HG03108 (cell line): ENCODE data around the gene IFIT3.
"Not testable (repeated sequence)": the region's sequence is repeated elsewhere in the genome, so short reads cannot be mapped to it uniquely, and the experiment has no call there.

ENCODE experiments used
- ATAC-seq: cut with Tn5 transposase; IDR thresholded peaks from one replicate; pipeline ENCODE4 v1.9.1; 2021; ENCODE audit warnings: moderate library complexity; ENCODE audit not compliant: unreplicated experiment

IFIT3 gene

DNA sequence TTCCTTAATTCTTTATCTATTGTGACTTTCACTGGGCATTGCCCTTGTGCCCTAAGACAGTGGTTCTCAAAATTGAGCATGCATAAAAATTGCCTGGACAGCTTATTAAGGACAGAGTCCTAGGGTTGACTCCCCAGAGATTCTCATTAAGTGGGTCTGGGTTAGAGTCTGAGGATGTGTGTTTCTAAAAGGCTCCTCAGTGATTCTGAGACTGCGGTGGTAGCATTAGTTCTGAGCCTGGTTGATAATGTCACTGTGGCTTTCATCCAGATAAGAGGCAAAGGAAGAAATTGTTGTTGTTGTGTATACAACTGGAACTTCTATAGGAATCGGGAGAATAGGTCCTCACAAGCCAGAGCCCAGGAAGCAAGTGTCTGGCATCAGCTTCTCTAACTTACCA is 24.6 kb upstream of the IFIT3 start:
- no peak for ATAC-seq

DNA sequence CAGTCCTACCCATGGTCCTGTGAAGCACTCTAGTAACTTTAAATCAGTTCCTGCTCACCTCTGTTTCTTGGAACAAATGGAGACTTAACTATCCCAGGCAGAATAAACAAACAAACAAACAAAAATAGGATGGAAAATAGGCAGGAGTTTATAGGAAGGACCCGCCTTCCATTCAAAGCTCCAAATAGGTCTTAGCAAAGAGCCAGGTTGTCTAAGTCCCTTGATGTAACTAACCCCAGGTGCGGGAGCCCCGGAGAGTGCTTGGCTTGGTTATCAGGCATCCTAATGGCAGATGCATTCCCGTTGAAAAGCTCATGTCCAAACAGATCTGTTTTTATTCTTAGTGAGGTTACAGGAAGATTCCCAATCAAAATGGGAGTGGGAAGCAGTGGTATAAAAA is 23.8 kb upstream of the IFIT3 start:
- no peak for ATAC-seq

DNA sequence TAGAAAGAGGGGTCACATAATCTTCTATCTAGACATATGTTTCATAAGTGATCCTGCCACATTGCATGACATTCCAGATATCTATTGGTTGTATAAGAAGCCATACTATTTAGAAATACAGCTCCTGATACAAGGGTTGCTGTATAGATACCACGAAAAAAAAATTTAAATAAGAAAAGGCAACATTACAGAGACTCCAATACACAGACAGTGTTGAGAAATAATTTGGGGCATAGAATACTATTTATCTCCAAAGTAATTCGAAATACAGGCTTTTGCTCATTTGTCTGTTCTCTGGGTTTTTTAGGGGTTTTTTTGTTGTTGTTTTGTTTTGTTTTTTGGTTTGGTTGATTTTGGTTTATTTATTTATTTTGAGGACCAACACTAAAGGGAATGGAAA is 23.4 kb upstream of the IFIT3 start:
- ATAC-seq: no peak

DNA sequence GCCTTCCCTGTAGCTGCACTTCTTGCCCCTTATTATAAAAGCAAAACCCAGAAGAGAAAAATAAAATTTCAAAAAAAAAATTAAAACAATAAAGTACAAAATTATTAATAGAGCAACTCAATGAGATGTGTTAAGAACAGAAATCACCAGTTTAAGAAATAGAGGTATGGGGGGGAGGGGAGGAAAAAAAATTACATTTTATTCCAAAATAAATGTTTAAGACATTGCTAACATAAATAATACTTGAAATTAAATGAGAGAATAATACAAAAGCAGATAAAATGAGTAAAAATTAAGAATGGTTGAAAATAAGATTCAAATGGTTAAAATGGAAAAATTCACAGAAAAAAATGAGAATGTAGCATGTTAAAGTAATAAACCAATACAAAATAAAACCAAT is 22.9 kb upstream of the IFIT3 start:
- no peak for ATAC-seq

DNA sequence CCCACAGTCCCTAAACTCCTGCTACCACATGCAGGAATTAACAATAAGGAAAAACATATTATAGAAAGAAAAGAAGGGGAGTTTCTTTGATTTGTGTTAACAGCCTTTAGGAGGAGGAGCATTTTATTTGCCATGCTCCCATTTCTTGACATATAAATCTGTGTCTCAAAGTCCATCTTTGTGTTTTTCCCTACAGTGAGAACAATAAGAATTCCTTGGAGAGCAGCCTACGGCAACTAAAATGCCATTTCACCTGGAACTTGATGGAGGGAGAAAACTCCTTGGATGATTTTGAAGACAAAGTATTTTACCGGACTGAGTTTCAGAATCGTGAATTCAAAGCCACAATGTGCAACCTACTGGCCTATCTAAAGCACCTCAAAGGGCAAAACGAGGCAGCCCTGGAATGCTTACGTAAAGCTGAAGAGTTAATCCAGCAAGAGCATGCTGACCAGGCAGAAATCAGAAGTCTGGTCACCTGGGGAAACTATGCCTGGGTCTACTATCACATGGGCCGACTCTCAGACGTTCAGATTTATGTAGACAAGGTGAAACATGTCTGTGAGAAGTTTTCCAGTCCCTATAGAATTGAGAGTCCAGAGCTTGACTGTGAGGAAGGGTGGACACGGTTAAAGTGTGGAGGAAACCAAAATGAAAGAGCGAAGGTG is 21.9 kb upstream of the IFIT3 start:
- ATAC-seq: no peak

DNA sequence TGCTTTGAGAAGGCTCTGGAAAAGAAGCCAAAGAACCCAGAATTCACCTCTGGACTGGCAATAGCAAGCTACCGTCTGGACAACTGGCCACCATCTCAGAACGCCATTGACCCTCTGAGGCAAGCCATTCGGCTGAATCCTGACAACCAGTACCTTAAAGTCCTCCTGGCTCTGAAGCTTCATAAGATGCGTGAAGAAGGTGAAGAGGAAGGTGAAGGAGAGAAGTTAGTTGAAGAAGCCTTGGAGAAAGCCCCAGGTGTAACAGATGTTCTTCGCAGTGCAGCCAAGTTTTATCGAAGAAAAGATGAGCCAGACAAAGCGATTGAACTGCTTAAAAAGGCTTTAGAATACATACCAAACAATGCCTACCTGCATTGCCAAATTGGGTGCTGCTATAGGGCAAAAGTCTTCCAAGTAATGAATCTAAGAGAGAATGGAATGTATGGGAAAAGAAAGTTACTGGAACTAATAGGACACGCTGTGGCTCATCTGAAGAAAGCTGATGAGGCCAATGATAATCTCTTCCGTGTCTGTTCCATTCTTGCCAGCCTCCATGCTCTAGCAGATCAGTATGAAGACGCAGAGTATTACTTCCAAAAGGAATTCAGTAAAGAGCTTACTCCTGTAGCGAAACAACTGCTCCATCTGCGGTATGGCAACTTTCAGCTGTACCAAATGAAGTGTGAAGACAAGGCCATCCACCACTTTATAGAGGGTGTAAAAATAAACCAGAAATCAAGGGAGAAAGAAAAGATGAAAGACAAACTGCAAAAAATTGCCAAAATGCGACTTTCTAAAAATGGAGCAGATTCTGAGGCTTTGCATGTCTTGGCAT is 21.1 kb upstream of the IFIT3 start:
- no peak for ATAC-seq

DNA sequence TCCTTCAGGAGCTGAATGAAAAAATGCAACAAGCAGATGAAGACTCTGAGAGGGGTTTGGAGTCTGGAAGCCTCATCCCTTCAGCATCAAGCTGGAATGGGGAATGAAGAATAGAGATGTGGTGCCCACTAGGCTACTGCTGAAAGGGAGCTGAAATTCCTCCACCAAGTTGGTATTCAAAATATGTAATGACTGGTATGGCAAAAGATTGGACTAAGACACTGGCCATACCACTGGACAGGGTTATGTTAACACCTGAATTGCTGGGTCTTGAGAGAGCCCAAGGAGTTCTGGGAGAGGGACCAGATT is 20.6 kb upstream of the IFIT3 start:
- no peak for ATAC-seq

DNA sequence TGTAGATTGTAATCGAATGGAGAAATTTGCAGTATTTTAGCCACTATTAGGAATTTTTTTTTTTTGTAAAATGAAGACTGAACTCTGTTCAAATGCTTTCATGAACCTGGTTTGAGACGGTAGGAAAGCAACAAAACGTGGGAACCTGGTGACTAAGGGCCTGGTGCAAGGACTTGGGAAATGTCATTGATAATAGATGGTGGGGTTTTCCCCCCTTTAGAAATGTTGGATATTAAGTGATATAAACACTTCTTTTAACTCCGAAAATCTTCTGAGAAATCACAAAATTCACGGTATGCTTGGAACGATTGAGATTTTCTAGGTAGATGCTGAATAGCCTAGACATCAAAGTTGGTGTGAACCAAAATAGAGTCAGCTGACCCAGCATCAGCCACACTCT is 19.5 kb upstream of the IFIT3 start:
- ATAC-seq: no peak

DNA sequence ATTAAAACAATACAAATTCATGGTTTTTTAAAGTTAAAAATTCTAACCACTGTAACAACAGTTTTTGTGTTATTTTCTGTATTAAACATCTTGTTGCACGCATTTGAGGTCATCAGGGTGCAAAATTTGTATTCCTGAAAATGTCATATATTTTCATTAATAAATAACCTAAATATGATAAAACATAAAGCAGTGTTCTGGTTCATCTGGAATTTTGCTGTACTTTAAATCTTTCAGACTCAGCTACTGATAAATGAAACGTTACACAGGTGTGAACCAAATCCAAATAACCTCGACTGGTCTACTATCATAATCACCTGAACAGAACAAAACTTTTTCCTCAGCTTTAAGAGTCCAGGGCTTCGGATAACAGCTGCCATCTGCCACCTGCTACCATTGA is 19.1 kb upstream of the IFIT3 start:
- no peak for ATAC-seq

DNA sequence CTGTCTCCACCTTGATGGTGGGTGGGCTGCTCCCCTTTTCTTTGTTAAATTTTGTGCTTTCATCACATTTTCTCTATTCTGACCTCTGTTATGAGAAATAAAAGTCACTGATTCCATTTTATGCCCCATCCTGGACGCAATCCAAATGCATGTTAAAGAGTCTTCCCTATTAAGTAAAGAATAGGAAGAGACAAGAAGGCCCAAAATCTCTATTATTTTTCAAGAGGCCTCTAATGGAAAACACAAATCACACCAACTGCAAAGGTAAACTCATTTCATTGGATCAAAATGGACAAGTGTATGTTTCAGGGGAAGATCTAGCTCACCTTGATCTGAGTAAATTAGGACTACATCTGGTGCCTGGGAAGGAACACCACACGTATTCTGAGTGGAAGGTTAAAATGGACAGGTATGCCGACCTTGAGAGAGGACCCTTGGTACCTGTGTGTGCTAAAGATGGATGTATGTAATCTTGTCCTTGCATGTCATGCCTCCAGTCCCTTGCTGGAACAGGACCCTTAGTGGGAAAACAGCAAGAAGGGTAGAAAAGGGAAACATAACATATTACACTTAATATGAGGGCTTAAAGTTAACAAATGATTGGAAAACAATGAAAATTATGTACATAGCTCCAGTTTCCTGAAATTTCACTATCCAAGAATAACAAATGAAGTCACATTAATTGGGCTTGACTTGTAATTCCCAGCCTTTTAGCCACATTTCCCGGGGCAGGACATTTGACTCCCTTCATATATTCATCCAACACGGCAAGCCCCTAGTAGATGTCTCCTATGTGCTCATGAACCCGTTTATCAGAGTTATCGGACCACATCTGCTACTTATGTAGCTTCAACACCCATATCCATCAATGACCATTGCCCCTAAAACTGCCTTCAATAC is 18.4 kb upstream of the IFIT3 start:
- ATAC-seq: no peak

DNA sequence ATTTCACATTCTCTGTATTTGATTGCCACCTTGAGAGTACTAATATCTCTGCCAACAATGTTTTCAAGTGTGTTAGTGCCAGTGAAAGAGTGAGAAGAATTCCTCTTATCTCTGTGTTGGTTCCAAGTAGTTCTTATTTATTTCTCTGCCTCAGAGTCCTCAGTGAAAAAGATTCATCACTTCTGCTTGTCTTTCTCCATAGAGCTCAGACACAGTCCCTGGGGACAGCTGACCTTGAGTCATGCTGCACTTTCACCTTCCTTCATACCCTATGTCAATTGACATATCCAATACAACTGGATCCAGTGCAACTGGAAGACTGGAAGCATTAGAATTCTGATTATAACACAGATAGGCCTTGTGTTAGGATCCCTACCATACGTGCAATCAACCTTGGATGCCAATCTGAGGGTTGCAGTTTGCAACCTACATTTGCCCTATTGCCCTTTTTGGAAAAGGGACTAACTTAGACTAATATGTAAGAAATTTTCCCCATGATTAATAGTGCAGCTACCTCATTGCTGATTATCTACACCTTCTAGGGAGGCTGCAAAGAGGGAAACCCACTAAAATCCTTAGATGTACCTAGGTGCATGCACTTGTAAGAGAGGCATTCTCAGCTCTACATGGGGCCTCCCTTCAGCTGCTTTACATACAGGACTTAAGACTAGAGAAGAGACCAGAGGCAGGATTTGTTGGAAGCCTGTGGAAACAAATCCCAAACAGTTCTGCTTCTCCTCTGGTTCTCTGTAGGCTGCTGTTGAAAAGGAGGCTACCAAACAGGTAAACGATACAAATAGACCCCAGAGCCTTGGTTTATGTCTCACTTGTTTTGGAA is 17.5 kb upstream of the IFIT3 start:
- ATAC-seq: no peak

DNA sequence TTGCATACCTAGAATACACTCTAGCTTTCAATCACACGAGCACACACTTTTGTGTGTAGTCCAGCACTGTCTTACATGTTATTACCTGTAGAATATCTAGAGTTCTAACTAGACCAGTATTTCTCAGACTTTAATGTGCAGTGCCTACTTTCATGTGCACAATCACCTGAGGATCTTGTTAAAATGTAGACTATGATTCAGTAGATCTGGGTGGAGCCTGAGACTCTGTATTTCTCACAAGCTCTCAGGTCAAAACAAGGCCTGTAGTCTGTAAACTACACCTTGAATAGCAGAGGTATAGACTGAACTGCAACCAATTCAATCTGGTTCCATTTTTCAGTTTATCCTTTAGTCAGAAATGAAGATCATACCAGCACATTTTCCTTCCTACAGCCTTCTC is 14.8 kb upstream of the IFIT3 start:
- no peak for ATAC-seq

DNA sequence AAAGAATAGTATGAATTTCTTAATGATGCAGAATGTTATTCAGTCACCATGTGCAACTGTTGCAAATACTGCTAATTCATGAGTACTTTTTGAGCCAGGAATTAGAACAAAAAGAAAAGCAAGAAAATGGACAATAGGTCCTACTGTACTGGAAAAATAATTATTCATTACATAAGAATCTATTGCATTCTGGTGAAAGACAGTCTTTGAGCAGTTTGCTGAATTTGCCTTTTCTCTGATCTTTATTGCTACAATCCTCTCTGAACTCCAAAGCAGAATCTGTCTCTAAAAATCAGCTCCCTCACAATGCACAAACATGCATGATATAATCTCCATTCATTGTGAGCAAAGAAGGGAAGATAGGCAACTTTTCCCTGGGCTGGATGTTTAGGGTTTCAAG is 13.1 kb upstream of the IFIT3 start:
- no peak for ATAC-seq

DNA sequence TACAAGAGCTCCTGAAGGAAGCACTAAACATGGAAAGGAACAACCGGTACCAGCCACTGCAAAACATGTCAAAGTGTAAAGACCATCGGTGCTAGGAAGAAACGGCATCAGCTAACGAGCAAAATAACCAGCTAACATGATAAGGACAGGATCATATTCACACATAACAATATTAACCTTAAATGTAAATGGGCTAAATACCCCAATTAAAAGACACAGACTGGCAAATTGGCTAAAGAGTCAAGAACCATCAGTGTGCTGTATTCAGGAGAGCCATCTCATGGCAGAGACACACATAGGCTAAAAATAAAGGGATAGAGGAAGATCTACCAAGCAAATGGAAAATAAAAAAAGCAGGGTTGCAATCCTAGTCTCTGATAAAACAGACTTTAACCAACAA is 9.8 kb upstream of the IFIT3 start:
- not testable (repeated sequence) for ATAC-seq

DNA sequence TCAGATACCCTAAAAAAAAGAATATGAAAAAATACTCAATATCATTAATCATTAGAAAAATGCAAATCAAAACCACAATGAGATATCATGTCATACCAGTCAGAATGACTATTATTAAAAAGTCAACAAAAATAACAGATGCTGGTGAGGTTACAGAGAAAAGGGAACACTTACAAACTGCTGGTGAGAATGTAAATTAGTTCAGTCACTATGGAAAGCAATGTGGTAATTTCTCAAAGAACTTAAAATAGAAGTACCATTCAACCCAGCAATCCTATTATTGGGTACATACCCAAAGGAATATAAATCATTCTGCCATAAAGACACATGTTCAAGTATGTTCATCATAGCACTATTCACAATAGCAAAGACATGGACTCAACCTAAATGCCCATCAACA is 2.7 kb upstream of the IFIT3 start:
- not testable (repeated sequence) for ATAC-seq

DNA sequence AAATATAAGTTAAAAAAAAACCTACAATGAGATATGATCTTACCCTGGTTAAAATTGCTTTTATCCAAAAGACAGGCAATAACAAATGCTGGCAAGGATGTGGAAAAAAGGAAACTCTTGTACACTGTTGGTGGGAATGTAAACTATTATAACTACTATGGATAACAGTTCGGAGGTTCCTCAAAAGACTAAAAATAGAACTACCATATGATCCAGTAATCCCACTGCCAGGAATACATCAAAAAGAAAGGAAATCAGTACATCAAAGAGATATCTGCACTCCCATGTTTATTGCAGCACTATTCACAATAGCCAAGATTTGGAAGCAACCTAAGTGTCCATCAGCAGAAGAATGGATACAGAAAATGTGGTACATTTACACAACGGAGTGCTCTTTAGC is 1.9 kb upstream of the IFIT3 start:
- ATAC-seq: not testable (repeated sequence)

DNA sequence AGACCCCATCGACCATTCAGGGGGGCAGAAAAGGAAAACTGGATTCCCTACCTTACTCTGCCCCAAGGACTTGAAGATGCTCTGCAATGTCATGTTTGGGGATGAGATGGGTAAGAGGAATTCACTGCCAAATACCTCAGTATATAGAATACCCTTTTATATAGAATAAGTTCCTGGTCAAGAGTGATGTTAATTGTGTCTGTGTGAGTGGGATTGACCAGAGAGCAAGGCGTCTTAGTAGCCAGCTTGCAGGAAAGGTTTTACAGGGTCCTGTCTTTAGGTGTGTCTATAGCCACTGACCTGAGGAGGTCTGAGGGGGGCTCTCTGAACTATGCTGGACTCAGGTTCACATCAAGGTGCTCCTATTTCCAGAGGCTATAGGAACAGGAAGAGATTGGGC is 1.4 kb downstream of the IFIT3 start:
- ATAC-seq: no peak

DNA sequence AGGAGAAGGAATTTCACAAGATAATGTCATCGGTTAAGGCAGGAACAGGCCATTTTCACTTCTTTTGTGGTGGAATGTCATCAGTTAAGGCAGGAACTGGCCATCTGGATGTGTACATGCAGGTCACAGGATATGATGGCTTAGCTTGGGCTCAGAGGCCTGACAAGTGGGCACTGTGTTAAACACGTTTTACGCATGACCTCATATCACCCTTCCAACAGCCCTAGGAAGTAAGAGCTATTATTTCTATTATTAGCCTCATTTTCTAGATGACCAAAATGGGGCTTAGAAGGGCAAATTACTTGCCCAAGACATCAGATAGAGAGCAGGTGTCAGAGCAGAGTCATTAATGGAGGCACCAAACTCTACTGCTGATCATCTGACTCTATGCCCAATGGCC is 2.2 kb downstream of the IFIT3 start:
- ATAC-seq: not testable (repeated sequence)

DNA sequence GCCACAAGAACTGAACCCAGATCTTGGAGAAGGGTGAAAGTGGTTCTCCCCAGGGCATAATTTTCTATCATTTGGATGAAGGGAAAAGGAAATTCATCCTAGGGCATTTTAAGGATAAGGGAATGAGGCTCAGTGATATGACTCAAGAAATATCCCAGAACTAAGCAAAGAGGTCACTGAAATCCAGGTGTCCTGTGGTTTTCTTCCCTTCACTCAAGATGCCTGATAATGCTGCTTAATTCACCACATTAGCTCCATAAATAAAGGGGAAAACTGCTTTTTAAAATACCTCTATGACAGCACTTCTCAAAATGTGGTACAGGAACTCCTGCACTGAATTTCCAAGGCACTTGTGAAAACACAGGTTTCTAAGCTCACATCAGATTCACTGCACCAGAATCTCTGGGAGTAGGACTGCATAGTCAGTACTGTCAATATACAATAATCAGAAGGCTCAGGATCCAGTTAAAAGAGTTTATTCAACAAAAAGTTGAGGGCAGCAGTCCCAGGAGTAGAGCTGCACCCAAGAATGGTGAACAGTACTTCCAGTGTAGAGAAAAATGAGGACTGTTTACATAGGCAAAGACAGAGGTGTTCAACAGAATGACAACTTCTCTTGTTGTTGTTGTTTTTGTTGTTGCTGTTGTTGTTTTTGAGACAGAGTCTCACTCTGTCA is 2.9 kb downstream of the IFIT3 start:
- no peak for ATAC-seq

DNA sequence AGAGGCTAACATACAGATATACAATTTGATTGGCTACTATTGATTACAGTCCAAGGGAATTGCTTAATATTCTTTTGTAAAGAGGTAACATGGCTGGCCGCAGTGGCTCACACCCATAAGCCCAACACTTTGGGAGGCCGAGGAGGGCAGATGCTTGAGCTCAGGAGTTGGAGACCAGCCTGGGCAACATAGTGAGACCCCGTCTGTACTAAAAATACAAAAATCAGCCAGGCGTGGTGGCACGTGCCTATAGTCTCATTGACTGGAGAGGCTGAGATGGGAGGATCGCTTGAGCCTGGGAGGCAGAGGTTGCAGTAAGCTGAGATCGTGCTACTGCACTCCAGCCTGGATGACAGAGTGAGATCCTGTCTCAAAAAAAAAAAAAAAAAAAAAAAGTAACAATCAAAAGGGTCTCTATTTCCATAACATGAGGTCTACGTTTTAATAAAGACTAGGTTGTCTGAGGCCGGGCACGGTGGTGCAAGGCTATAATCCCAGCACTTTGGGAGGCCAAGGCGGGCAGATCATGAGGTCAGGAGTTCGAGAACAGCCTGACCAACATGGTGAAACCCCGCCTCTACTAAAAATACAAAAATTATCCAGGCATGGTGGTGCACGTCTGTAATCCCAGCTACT is 3.8 kb downstream of the IFIT3 start:
- ATAC-seq: not testable (repeated sequence)
